HG03469 (cell line): ENCODE data around the gene HMCES.
"Not testable (repeated sequence)": the region's sequence is repeated elsewhere in the genome, so short reads cannot be mapped to it uniquely, and the experiment has no call there.

ENCODE experiments used
- ATAC-seq: cut with Tn5 transposase; IDR thresholded peaks from one replicate; pipeline ENCODE4 v1.9.1; 2021; ENCODE audit warnings: mild to moderate bottlenecking, moderate library complexity, moderate number of reproducible peaks; ENCODE audit not compliant: unreplicated experiment

Gene HMCES

GRCh38 chr3:129318921-129319320 is 40.3 kb downstream of the HMCES start:
- no peak for ATAC-seq

GRCh38 chr3:129320261-129320660 is 41.6 kb downstream of the HMCES start:
- no peak for ATAC-seq

GRCh38 chr3:129320825-129321487 is 42.3 kb downstream of the HMCES start:
- no peak for ATAC-seq

- ATAC-seq: no peak
These were observed 43.2 kb downstream of the HMCES start for GRCh38 chr3:129321887-129322286.

GRCh38 chr3:129323651-129324294 is 45.1 kb downstream of the HMCES start:
- no peak for ATAC-seq

GRCh38 chr3:129324855-129325254 is 46.2 kb downstream of the HMCES start:
- no peak for ATAC-seq

- no peak for ATAC-seq
These were observed 46.7 kb downstream of the HMCES start for GRCh38 chr3:129325383-129325782.

GRCh38 chr3:129326138-129326537 is 47.5 kb downstream of the HMCES start:
- no peak for ATAC-seq

- no peak for ATAC-seq
These were observed 47.9 kb downstream of the HMCES start for GRCh38 chr3:129326595-129326994.

- ATAC-seq: no peak
These were observed 48.8 kb downstream of the HMCES start for GRCh38 chr3:129327510-129327909.

- ATAC-seq: no peak
These were observed 51.2 kb downstream of the HMCES start for GRCh38 chr3:129329858-129330257.

GRCh38 chr3:129330409-129330808 is 51.7 kb downstream of the HMCES start:
- ATAC-seq: no peak

GRCh38 chr3:129333891-129334290 is 55.2 kb downstream of the HMCES start:
- no peak for ATAC-seq

- ATAC-seq: no peak
These were observed 57.5 kb downstream of the HMCES start for GRCh38 chr3:129336093-129336706.

- ATAC-seq: not testable (repeated sequence)
These were observed 59.0 kb downstream of the HMCES start for GRCh38 chr3:129337719-129338118.

GRCh38 chr3:129339186-129339585 is 60.5 kb downstream of the HMCES start:
- not testable (repeated sequence) for ATAC-seq

GRCh38 chr3:129339833-129340232 is 61.2 kb downstream of the HMCES start:
- ATAC-seq: not testable (repeated sequence)

GRCh38 chr3:129341331-129342141 is 62.9 kb downstream of the HMCES start:
- ATAC-seq: no peak

GRCh38 chr3:129343643-129344360 is 65.1 kb downstream of the HMCES start:
- no peak for ATAC-seq

GRCh38 chr3:129344540-129345220 is 66.0 kb downstream of the HMCES start:
- ATAC-seq: no peak
